NCI-H345 treated with DMSO at 0.1 percent for 48 hours (cell line): ENCODE measurements around the gene ERV3-1.
"Not testable (repeated sequence)": the region's sequence is repeated elsewhere in the genome, so short reads cannot be mapped to it uniquely, and the experiment has no call there.

Experiments
- DNase-seq: peaks from one replicate; lab custom pipeline; 2025; ENCODE audit not compliant: unreplicated experiment; lab: John Stamatoyannopoulos, UW

The ERV3-1 gene

GRCh38 chr7:65006094-65006992, at the start of gene ERV3-1:
ERV3-1 (minus strand) TSS chr7:65006687; CDS start chr7:64993026, 13,661 bp downstream.
- DNase-seq = peak; percentile 93

- not testable (repeated sequence) for DNase-seq
Observed at GRCh38 chr7:65055786-65056185, 49.3 kb upstream of the ERV3-1 start.

- DNase-seq = not testable (repeated sequence)
Observed at GRCh38 chr7:65054466-65054994, 48.0 kb upstream of the ERV3-1 start.

GRCh38 chr7:65051654-65052053, 45.2 kb upstream of the ERV3-1 start:
- not testable (repeated sequence) for DNase-seq

GRCh38 chr7:65051139-65051538, 44.7 kb upstream of the ERV3-1 start:
- not testable (repeated sequence) for DNase-seq

- not testable (repeated sequence) for DNase-seq
Observed at GRCh38 chr7:65046329-65046728, 39.8 kb upstream of the ERV3-1 start.

GRCh38 chr7:65045589-65045988, 39.1 kb upstream of the ERV3-1 start:
- DNase-seq = not testable (repeated sequence)

GRCh38 chr7:65038767-65039166, 32.3 kb upstream of the ERV3-1 start:
- peak; percentile 7 for DNase-seq

GRCh38 chr7:65037740-65038688, 31.5 kb upstream of the ERV3-1 start:
- DNase-seq = peak; percentile 74

GRCh38 chr7:65036526-65036925, 30.0 kb upstream of the ERV3-1 start:
- DNase-seq = not testable (repeated sequence)

GRCh38 chr7:65035469-65035868, 29.0 kb upstream of the ERV3-1 start:
- not testable (repeated sequence) for DNase-seq

- DNase-seq = not testable (repeated sequence)
Observed at GRCh38 chr7:65034120-65034782, 27.8 kb upstream of the ERV3-1 start.

- DNase-seq = not testable (repeated sequence)
Observed at GRCh38 chr7:65033391-65033790, 26.9 kb upstream of the ERV3-1 start.

GRCh38 chr7:65025023-65025422, 18.5 kb upstream of the ERV3-1 start:
- not testable (repeated sequence) for DNase-seq

GRCh38 chr7:65020978-65021377, 14.5 kb upstream of the ERV3-1 start:
- not testable (repeated sequence) for DNase-seq

- DNase-seq = not testable (repeated sequence)
Observed at GRCh38 chr7:65009881-65010280, 3.4 kb upstream of the ERV3-1 start.

GRCh38 chr7:65009394-65009793, 2.9 kb upstream of the ERV3-1 start:
- not testable (repeated sequence) for DNase-seq

- not testable (repeated sequence) for DNase-seq
Observed at GRCh38 chr7:65007036-65007435, 549 bp upstream of the ERV3-1 start.

- DNase-seq = no peak
Observed at GRCh38 chr7:65004575-65004974, 1.9 kb downstream of the ERV3-1 start.

- DNase-seq = no peak
Observed at GRCh38 chr7:65002972-65003585, 3.4 kb downstream of the ERV3-1 start.
